ENCODE measurements around the gene FASN. TPM values are rescaled to one million over a fixed set of nuclear protein-coding genes. Genes with fewer than 3 reads are reported as not detected.

Gene FASN
- total RNA-seq, 2 experiments from 2014 or later, result 111 to 364 TPM

GRCh38 chr17:82056729-82057621 lies 41.1 kb downstream of the FASN start:
- POLR2A ChIA-PET, result no interaction called here
- no peaks in the 10 kb centered on the region for H4K20me1 ChIP-seq (ENCODE audit: insufficient read depth, low read length)
- H3K36me3 ChIP-seq (ENCODE audit: insufficient read depth, low read length), result peaks cover 85% of the 10 kb centered on the region
- H3K79me2 ChIP-seq (ENCODE audit: insufficient read depth, low read depth, low read length), result peaks cover 8% of the 10 kb centered on the region; the same call in 1 of the 2 replicates
- intact Hi-C loops (cut with micrococcal nuclease; ENCODE audit: unreplicated experiment), result no loop called here
- TF ChIP-seq CTCF (conservative IDR thresholded peaks at IDR 0.05; ENCODE audit: low read length), result no peak
- no peak for TF ChIP-seq EZH2phosphoT487 (IDR thresholded peaks at IDR 0.05; ENCODE audit: borderline replicate concordance, low read depth, low read length)
- H3K9me2 ChIP-seq (ENCODE audit: insufficient read depth, low read length), result no peaks in the 10 kb centered on the region
- DNase-seq (ENCODE audit: low spot score), result no peak
- H3K4me1 ChIP-seq (ENCODE audit: insufficient read depth, low read length, poor library complexity, severe bottlenecking), result peaks cover 9% of the 10 kb centered on the region
- no peak overlapping the region for H3K4me3 ChIP-seq (ENCODE audit: low read depth, low read length, poor library complexity, severe bottlenecking)
- H2AFZ ChIP-seq (ENCODE audit: low read length), result no peak overlapping the region
- no peak overlapping the region for H3K4me2 ChIP-seq (ENCODE audit: low read length)
- BruUV-seq (replicated peaks), result TSS peak; percentile 78
- no peak overlapping the region for H3K27ac ChIP-seq (ENCODE audit: low read depth, low read length, poor library complexity, severe bottlenecking)
- CTCF ChIA-PET (ENCODE audit: unreplicated experiment), result interaction anchor here (0.6 kb wide), 1 partner anchor 337 kb away, joined by 4 read pairs; no protein-coding TSS in a partner anchor
- no peaks in the 10 kb centered on the region for H3K9me3 ChIP-seq (ENCODE audit: low read length)

- Histone ChIP-seq H2AFZ (ENCODE audit: low read length) (no peak overlapping the region), H3K36me3 (ENCODE audit: insufficient read depth, low read length) (peaks cover 79% of the 10 kb centered on the region), H3K4me1 (ENCODE audit: insufficient read depth, low read length, poor library complexity, severe bottlenecking) (peaks cover 9% of the 10 kb centered on the region), H3K9me2 (ENCODE audit: insufficient read depth, low read length) (no peaks in the 10 kb centered on the region), H3K27ac (ENCODE audit: low read depth, low read length, poor library complexity, severe bottlenecking) (no peak overlapping the region), H3K4me2 (ENCODE audit: low read length) (no peak overlapping the region), H3K4me3 (ENCODE audit: low read depth, low read length, poor library complexity, severe bottlenecking) (no peak overlapping the region), H3K9me3 (ENCODE audit: low read length) (no peaks in the 10 kb centered on the region), H3K79me2 (ENCODE audit: insufficient read depth, low read depth, low read length) (peaks cover 8% of the 10 kb centered on the region; the same call in 1 of the 2 replicates), H4K20me1 (ENCODE audit: insufficient read depth, low read length) (no peaks in the 10 kb centered on the region)
- BruUV-seq (replicated peaks), result no TSS peak
- no peak for DNase-seq (ENCODE audit: low spot score)
- TF ChIP-seq CTCF (conservative IDR thresholded peaks at IDR 0.05; ENCODE audit: low read length) (no peak), EZH2phosphoT487 (IDR thresholded peaks at IDR 0.05; ENCODE audit: borderline replicate concordance, low read depth, low read length) (no peak)
- intact Hi-C loops (cut with micrococcal nuclease; ENCODE audit: unreplicated experiment), result no loop called here
- ChIA-PET POLR2A (no interaction called here), CTCF (ENCODE audit: unreplicated experiment) (no interaction called here)
Measured at GRCh38 chr17:82055965-82056728, 41.9 kb downstream of the FASN start.
